Stimulated activated CD8-positive, alpha-beta memory T cell treated with anti-CD3 and anti-CD28 coated beads, Interleukin-4, amount 100 ng/mL, for 24 hours (primary cell): ENCODE data around the gene H2BW2.
"Not testable (repeated sequence)": the region's sequence is repeated elsewhere in the genome, so short reads cannot be mapped to it uniquely, and the experiment has no call there.

Experiments used
- DNase-seq: peaks from one replicate; pipeline ENCODE4 v3.0.0-alpha.2; 2020; ENCODE audit warnings: low read depth

The H2BW2 gene

GRCh38 chrX:104039689-104040505 lies at the start of gene H2BW2:
H2BW2 (plus strand) TSS chrX:104039956; CDS start chrX:104039995, 39 bp downstream.
- DNase-seq: no peak

- DNase-seq: no peak
Observed at GRCh38 chrX:103999234-103999633, 40.5 kb upstream of the H2BW2 start.

- no peak for DNase-seq
Observed at GRCh38 chrX:104008831-104009230, 30.9 kb upstream of the H2BW2 start.

- DNase-seq: no peak
Observed at GRCh38 chrX:104013158-104013557, 26.6 kb upstream of the H2BW2 start.

- no peak for DNase-seq
Observed at GRCh38 chrX:104013606-104014005, 26.1 kb upstream of the H2BW2 start, which contains the start of gene H2BW1. H2BW1 (minus strand) TSS chrX:104013708; CDS start chrX:104013576, 132 bp downstream.

GRCh38 chrX:104015576-104015975 lies 24.2 kb upstream of the H2BW2 start:
- not testable (repeated sequence) for DNase-seq

- DNase-seq: no peak
Observed at GRCh38 chrX:104018126-104018525, 21.6 kb upstream of the H2BW2 start.

- no peak for DNase-seq
Observed at GRCh38 chrX:104041003-104041402, 1.2 kb downstream of the H2BW2 start.

- no peak for DNase-seq
Observed at GRCh38 chrX:104045642-104046041, 5.9 kb downstream of the H2BW2 start.

- no peak for DNase-seq
Observed at GRCh38 chrX:104047171-104047570, 7.4 kb downstream of the H2BW2 start.

GRCh38 chrX:104054956-104055355 lies 15.2 kb downstream of the H2BW2 start:
- DNase-seq: not testable (repeated sequence)

GRCh38 chrX:104062636-104063035 lies 22.9 kb downstream of the H2BW2 start:
- not testable (repeated sequence) for DNase-seq

GRCh38 chrX:104075778-104076445 lies 36.2 kb downstream of the H2BW2 start, which contains the start of gene TMSB15C:
TMSB15C (minus strand) TSS chrX:104076236.
- DNase-seq: not testable (repeated sequence)

- DNase-seq: not testable (repeated sequence)
Observed at GRCh38 chrX:104077854-104078253, 38.1 kb downstream of the H2BW2 start.

- DNase-seq: no peak
Observed at GRCh38 chrX:104084063-104084462, 44.3 kb downstream of the H2BW2 start.

GRCh38 chrX:104084534-104085277 lies 45.0 kb downstream of the H2BW2 start:
- DNase-seq: no peak

- DNase-seq: no peak
Observed at GRCh38 chrX:104085477-104085876, 45.7 kb downstream of the H2BW2 start.

GRCh38 chrX:104085919-104086318 lies 46.2 kb downstream of the H2BW2 start:
- DNase-seq: no peak
